GM19035 (cell line): ENCODE data around the gene ARMC7.

ENCODE experiments used
- ATAC-seq: cut with Tn5 transposase; IDR thresholded peaks from one replicate; pipeline ENCODE4 v1.9.1; 2021; ENCODE audit not compliant: unreplicated experiment

Gene ARMC7

GRCh38 chr17:75098861-75099260 is 10.9 kb upstream of the ARMC7 start:
- no peak for ATAC-seq

GRCh38 chr17:75099881-75100595 is 9.7 kb upstream of the ARMC7 start:
- no peak for ATAC-seq

DNA sequence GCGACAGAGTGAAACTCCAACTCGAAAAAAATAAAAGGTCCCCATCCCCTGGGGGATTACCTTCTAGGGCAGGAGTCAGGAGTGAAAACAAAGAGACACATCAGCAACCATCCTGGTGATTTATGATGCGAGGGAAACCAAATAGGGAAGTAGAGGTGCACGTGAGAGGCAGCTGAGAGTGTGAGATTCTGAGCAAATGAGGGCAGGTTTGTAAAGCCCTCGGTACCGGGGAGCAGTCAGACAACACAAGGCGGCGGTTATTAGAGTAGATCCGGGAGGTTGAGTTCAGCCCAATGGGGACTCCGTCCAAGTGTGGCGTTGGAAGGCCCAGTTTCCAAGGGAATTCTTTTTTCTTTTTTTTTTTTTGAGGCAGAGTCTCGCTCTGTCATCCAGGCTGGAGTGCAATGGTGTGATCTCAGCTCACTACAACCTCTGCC is 7.4 kb upstream of the ARMC7 start:
- no peak for ATAC-seq

GRCh38 chr17:75103601-75104554 is 5.9 kb upstream of the ARMC7 start:
- ATAC-seq = no peak

- ATAC-seq = no peak
Measured at GRCh38 chr17:75105126-75106080, 4.4 kb upstream of the ARMC7 start.

- no peak for ATAC-seq
Measured at GRCh38 chr17:75108193-75108592, 1.6 kb upstream of the ARMC7 start.

DNA sequence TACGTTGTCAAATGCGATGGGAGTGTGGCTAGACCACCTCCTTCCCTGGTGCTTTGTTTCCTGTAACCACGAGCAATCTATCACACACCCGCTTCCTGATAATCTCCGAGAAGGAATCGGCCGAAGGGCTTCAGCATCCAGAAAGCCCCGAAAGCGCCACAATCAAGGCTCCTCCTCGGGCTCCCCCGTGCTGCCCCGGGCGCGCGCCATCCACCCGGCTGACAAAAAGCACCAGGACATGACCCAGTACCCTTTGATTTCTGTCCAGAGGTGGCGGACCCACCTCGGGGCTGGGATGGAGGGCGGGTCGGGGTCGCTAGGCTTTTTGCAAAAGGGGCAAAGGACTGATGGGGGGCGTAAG is 743 bp upstream of the ARMC7 start:
- ATAC-seq = no peak

- no peak for ATAC-seq
Measured at GRCh38 chr17:75110234-75110937, 617 bp downstream of the ARMC7 start.

DNA sequence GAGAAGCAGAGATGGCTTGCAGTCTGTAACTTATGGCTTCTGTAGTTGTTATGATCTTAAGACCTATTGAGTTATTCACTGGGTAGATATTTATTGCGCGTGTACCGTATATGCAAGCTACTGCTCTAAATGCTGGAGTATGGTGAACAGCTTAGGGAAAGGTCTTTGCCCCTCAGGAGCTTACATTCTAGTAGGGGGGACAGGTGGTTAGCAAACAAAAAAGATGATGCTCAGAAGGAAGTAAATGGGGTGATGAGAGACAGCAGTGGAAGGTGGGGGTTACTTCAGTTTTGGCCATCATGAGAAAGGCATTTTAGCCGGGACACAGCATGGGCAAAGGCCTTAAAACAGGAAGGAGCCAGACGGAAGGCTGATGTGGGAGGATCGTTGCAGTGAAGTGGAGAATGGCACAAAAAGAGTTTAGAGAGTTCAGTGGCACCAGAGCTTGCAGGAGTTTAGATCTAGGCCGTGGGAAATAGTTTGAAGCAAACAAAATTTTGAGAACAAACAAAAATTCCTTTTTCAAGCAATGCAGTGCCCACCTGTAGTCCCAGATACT is 2.1 kb downstream of the ARMC7 start:
- no peak for ATAC-seq

DNA sequence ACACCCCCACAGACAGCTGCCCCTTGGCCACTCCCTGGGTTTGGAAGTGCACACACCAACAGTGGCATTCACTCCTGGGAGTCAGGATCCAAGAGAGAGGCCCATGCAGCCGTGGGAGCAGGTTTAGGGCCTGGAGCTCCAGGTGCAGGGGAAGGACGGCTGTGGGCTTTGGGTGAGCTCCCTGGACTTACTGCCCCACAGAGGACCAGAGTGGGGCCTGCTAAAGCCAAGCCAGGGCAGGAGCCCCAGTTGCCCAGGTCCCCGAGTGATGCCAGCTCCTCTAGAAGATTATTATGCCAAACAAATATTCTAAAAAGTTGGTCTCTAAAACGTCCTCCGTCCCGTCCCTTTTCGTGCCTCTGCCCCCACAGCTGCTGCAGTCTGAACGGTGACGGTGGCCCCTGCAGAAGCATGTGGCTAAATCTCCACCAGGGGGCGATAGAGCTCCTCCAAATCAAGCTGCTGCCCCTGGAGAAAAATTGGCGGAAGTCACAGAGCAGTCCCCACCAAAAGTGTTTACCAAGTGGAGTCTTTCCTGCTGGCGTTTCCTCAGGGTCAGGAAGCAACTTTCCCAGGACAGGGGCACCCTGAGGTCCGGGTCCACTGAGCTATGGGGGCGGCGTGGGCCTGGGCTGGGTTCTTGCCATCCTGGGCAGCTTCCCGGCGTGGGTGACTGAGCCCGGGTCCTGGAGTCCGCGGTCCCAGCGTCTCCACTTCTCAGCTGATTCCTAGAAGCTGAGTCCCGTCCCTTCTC is 4.2 kb downstream of the ARMC7 start:
- ATAC-seq = peak; percentile 57

DNA sequence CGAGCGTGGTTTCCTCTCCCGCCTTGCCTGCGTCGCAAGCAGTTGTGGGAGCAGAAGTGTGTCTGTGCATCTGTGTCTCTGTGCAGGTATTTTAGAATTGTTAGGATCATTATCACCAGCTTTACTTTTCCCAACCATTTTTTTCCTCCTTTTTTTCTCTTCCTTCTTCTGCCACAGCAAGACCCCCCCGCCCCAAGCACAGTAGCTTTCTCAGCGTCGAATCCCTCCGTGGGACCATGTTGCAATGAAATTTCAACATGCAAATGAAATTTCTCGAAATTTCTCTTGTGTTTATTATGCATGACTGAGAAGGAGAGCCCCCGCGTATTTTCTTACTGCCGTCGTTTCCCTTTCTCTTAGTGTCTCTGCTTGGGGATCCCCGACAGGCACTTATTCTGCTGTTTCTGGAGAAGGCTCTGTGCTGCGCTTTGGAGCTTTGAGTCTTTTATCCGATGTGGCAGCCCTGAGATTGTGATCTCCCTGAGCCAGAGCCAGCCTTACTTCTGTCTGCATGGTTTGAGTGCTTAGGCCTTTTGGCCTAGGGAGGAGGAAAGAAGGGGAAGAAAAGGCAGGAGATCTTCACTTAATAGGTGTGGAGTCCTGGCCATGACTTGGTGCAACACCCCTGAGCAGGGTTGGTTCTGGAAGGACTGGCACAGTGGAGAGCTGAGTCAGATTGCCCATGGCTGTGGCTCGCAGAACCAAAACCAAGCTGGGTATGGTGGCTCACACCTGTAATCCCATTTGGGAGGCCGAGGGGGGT is 5.0 kb downstream of the ARMC7 start:
- ATAC-seq = no peak

GRCh38 chr17:75115555-75115954 is 5.8 kb downstream of the ARMC7 start:
- ATAC-seq = no peak

- ATAC-seq = no peak
Measured at GRCh38 chr17:75116737-75117136, 7.0 kb downstream of the ARMC7 start.

DNA sequence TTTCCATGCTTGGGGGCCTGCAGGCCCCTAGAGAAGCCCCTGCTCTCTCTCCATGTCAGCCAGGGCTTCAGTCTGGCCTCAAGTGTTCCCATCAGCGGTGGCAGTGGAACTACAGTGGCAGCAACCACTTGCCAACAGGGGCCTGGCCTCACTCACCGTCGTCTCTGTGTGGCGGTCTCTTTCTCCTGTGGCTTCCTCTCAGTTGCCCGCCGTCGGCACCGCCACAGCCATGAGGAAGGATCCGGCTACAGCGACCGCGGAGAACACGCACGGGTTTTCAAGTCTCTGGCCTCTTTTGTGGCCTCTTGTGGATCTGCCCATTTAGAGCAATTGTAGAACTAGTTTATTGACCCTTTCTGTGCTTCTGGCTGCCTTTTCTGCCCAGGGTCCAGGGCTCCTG is 8.5 kb downstream of the ARMC7 start:
- ATAC-seq = no peak

DNA sequence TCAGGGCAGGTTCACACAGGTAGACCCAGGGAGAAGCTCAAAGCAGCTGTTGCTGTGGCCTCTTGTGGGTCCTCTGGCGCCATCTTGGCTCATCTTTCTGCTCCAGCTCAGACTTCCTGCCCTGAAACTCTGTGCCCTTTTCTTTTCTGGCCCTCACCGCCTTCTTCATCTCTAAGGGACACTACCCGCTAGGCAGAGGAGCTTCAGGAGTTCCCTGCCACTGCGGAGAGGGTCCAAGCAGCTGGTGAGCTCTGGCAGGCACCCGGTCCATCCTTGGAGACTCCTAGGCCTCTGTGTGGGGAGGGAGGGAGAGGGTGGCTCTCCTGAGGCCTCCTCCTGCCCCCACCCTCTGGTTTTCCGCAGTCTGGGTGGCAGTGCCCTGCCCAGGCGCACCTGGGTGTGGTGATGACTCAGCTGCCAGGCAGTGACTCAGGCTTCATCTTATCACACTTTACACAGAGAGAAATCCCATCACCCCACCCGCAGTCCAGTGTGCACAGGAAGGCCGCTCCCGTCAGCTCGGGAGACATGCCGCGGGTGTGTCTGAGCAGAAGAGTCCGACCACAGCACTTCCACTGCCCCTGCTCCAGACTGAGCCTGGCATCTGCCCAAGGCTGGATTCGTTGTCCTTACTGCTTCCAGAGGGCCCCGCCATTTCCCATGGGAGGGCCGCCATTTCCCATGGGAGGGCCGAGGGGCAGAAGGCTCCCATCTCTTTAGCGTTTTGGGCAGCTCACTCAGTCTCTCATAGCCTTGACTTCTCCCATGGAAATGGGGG is 14.5 kb downstream of the ARMC7 start:
- ATAC-seq = no peak

DNA sequence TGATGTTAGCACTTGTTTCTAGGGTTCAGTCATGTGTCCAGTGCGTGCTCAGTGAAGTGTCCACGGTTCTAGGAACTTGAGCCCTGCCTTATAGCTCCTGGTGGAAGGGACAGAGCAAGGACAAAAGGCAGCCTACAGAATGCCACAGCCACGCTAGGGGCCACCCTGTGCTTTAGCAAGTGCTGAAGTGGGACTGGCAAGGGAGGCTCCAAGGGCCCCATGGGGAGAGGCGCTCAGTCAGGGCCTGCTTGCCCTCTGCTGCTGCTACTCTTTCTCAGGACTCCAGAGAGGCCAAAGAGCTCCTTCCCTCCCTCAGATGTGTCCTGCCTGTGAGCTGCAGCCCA is 15.0 kb downstream of the ARMC7 start:
- ATAC-seq = no peak

DNA sequence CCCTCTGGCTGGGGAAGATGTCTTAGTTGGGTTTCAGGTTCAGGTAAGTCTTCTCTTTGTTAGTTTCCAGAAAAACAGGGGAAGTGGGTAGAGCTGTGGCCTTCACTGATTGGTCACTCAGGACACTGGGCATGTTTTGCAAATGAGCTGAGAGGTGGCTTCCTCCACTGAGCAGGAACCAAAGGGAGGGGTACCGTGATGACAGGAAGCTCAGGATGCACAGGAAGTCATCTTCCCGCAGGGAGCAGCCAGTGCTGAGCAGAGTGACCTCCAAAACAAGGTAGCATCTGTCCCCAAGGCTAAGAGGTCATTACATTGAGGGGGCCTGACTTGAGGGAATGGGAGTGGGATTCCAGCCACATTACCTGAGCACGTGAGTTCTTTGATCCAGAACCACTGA is 16.2 kb downstream of the ARMC7 start:
- ATAC-seq = no peak

GRCh38 chr17:75126954-75127353 is 17.2 kb downstream of the ARMC7 start:
- no peak for ATAC-seq
